ENCODE measurements around the gene UQCC2. TPM values are rescaled to one million over a fixed set of nuclear protein-coding genes. Genes with fewer than 3 reads are reported as not detected.

The UQCC2 gene
- total RNA-seq, 1 donor from 2014 or later = 190 TPM

DNA sequence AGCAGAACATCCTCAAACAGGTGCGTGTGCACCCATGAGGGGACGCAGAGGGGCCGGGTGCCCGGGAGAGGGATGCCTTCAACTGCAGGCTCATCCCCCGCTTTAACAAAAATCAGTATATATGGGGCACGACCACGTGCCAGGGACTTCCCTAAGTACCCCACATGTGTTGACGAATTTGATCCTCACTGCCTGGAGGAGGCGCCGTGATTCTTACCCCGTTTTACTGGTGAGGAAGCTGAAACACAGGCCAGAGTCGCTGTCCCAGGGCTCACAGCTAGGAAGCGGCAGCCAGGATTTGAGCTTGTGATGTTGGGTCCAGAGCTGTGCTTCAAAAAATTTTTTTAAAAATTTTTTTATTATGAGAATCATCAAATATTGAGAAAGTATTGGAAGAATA, 45.5 kb downstream of the UQCC2 start:
- intact Hi-C loops (cut with micrococcal nuclease) = no loop called here
- ATAC-seq = no peak
- DNase-seq = no peak

GRCh38 chr6:33664506-33665057, 46.9 kb downstream of the UQCC2 start:
- intact Hi-C loops (cut with micrococcal nuclease) = no loop called here
- no peak for ATAC-seq
- DNase-seq = no peak

DNA sequence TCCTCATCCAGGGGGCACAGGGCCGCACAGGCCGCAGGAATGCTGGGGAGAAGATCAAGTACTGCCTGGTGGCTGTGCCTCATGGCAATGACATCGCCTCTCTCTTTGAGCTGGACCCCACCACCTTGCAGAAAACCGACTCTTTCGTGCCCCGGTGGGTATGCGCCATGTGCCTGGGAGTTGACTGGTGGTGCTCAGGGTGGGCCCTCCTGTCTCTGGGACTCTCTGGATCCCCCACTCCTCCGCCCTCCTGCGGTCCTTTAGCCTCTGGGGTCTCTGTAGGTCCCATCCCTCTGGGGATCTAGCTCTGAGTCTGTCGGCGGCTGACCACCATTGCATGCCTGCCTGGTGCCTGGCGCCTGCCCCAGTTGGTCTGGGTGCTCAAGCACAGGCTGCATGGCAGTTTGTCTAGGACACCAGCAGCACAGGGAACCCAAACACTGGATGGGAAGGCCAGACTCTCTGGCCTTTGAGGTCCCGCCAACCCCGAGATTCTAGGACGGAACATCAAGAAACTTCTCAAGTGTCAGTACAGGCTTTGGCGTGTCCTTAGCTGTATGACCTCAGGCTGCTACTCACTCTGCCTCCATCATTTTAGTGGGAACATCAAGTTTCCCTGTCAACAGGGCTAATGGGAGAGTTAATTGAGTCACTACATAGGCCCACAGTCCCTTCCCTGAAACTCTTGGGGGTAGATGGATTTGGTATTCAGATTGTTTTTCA, 47.6 kb downstream of the UQCC2 start:
- ATAC-seq (no peak), DNase-seq (no peak)
- intact Hi-C loops (cut with micrococcal nuclease) = no loop called here

- DNase-seq (no peak), ATAC-seq (no peak)
- intact Hi-C loops (cut with micrococcal nuclease) = no loop called here
These were observed 48.5 kb downstream of the UQCC2 start for GRCh38 chr6:33663028-33663427.

DNA sequence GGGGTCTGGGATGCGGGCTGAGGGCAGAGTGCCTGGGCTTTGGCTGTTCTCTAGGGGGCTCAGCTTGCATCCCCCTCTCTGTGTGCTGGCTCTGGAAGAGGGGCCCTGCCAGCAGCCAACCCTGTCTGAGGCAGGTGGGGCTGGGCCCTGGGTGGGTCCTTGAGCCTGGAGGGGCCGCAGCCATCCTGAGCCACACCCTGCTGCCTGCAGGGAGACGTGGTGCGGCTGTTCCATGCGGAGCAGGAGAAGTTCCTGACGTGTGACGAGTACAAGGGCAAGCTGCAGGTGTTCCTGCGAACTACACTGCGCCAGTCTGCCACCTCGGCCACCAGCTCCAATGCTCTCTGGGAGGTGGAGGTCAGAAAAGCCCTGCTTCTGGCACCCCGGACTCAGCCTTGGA, 49.2 kb downstream of the UQCC2 start:
- intact Hi-C loops (cut with micrococcal nuclease) = no loop called here
- DNase-seq = no peak

DNA sequence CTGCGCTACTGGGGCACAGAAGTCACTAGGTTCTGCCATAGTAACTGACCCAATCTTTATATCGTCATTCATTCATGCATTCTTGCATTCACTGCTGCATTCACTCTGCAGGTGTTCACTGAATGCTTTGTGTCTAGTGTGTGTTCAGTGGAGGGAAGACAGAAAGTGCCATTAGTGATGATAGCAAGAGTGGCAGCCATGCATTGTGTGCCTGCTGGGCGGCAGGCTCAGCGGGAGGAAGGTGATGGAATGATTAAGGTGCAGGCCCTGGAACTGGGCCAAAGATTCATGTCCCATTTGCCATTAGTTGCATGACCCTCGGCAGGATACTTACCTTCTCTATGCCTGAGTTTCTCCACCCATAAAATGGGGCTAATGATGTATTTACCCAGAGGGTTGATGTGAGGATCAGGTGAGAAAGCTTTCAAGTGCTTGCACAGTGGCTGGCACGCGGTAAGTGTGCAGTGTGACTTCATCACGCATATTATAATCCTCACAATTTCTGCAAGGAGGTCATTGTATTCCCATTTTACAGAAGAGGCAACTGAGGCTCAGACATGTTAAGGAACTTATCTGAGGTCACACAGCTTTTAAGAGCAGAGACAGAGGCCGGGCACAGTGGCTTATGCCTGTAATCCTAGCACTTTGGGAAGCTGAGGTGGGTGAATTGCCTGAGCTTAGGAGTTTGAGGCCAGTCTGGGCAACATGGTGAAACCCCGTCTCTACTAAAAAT, 50.2 kb downstream of the UQCC2 start:
- intact Hi-C loops (cut with micrococcal nuclease) = no loop called here
- no peak for DNase-seq
- no peak for ATAC-seq

More for the DNA sequence above, 49.2 kb downstream of the UQCC2 start:
- ATAC-seq = no peak

DNA sequence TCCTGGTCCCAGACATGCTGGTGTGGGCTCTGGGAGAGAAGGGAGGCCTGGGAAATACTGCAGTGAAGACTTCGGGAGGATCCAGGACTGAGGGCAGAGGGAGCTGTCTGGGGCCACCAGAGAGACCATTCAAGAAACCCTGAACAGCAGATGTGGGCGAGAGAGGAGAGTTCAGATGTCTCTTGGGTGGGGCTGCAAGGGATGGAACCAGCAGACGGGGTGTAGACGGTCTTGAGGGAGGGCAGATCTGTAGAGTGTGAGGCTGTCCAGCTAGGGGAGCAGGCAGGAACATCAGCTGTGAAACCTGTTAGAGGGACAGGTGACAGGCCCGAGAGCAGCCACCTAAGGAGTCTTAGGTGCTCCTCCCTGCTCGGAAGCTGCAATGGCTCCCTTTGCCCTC, 51.5 kb downstream of the UQCC2 start:
- DNase-seq (no peak), ATAC-seq (no peak)
- intact Hi-C loops (cut with micrococcal nuclease) = no loop called here

GRCh38 chr6:33658982-33659689, 52.4 kb downstream of the UQCC2 start:
- no peak for ATAC-seq
- intact Hi-C loops (cut with micrococcal nuclease) = no loop called here
- no peak for DNase-seq

DNA sequence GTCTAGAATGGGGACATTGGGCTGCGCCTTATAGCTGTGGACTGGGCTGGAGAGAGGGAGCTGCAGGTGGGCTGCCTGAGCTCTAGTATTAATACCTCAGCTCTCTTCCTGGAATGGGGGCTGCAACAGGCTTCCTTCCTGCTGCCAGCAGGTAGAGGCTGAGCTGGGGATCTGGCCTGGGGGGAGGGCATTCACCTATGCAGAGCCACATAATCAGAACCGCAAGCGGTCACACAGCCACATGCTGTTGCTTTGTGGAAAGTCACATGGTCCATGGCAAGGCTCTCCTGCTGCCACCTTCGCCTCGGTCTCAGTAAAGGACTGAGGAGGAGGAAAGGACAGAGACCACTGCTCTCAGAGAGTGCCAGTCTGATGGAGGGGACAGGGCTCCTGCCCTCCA, 54.7 kb downstream of the UQCC2 start:
- DNase-seq = no peak
- intact Hi-C loops (cut with micrococcal nuclease) = no loop called here
- ATAC-seq = no peak

DNA sequence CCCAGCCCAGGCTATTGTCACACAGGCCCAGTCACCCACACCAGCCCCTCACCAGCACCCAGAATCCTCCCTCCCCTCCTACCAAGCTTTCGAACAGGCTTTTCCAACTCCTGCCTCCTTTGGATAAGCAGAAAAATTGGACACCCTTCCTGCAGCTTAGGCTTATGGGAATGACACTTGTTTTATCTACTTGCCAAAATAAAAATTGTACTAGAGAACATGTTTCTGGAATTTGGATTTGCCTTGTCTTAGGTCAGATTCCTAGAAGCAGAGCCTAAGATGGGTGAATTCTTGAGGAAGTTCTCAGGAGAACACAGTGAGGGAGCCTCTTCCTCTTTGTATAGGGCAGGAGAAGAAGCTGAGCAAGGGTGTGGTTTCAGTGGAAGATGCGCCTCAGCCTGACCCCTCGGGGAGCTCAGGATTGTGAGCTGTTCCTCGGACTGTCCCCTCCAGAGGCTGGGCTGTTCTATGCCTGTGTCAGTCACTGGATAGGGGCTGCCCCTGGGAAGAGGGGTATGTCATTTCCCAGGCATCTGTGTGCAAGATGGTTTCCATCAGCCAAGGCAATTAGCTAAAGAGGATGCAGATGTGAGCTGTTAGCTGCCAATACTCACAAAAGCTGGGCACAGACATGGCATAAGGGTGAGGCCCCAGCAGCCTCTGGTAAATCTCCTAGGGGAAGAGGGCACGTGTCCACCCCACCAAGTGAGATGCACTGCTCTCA, 56.5 kb downstream of the UQCC2 start:
- intact Hi-C loops (cut with micrococcal nuclease) = no loop called here
- DNase-seq = no peak

DNA sequence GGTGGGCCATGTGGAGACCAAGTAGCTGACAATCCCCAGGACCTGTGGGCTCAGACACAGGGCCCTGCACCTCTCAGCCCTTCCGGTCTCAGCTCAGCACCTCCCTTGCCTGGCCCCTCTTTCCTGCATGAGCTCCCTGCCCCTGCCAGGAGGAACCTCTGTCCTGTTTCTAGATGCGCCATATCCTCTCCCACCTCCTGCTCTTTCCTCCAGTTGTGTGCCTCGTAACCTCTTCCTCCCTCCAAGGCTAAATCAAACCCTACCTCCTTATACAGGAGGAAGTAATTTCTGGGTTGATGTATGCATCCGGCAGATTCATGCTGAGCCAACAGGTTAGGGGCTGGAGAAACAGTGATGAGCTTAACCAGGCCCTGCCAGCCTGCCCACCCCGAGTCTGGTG, 59.5 kb downstream of the UQCC2 start:
- no peak for DNase-seq
- ATAC-seq = no peak
- intact Hi-C loops (cut with micrococcal nuclease) = no loop called here

More for the DNA sequence above, 56.5 kb downstream of the UQCC2 start:
- no peak for ATAC-seq

GRCh38 chr6:33651403-33651802, 60.1 kb downstream of the UQCC2 start:
- ATAC-seq (no peak), DNase-seq (no peak)
- intact Hi-C loops (cut with micrococcal nuclease) = no loop called here

Small RNA genes lying within 50 kb of the gene (microRNA-seq; reads per million reads assigned to microRNA genes)
- not detected for gene MIR3934 (ENCODE audit: borderline number of aligned reads)

Other genes with a start within 250 kb of the UQCC2 start
- gene BAK1, start 131.4 kb downstream of the UQCC2 start, total RNA-seq = 23.1 TPM
- 6.1 TPM for gene ITPR3, start 90.4 kb downstream of the UQCC2 start, total RNA-seq
- gene IP6K3, start 35.2 kb upstream of the UQCC2 start, total RNA-seq = 47.5 TPM
- 22.5 TPM for gene LEMD2, start 77.4 kb upstream of the UQCC2 start, total RNA-seq
- gene MLN, start 92.3 kb upstream of the UQCC2 start, total RNA-seq = not detected